ENCODE results near the gene SMCO4.
"Not testable (repeated sequence)": the region's sequence is repeated elsewhere in the genome, so short reads cannot be mapped to it uniquely, and the experiment has no call there.

The SMCO4 gene

GRCh38 chr11:93543292-93543977 lies at the start of gene SMCO4:
TSS of gene SMCO4 (minus strand) at chr11:93543391. CDS start at chr11:93479189, 64,202 bp downstream.
- no peak for DNase-seq

- no peak for DNase-seq
These were observed 48.2 kb upstream of the SMCO4 start for GRCh38 chr11:93591247-93591898.

GRCh38 chr11:93589347-93589746 lies 46.2 kb upstream of the SMCO4 start:
- DNase-seq: no peak

- DNase-seq: no peak
These were observed 44.8 kb upstream of the SMCO4 start for GRCh38 chr11:93587858-93588581.

- not testable (repeated sequence) for DNase-seq
These were observed 44.2 kb upstream of the SMCO4 start for GRCh38 chr11:93587425-93587824.

GRCh38 chr11:93585758-93586157 lies 42.6 kb upstream of the SMCO4 start:
- DNase-seq: no peak

- no peak for DNase-seq
These were observed 40.3 kb upstream of the SMCO4 start for GRCh38 chr11:93583490-93583889.

GRCh38 chr11:93579187-93579751 lies 36.1 kb upstream of the SMCO4 start:
- DNase-seq: no peak

- no peak for DNase-seq
These were observed 34.1 kb upstream of the SMCO4 start for GRCh38 chr11:93577286-93577685.

GRCh38 chr11:93576870-93577269 lies 33.7 kb upstream of the SMCO4 start:
- DNase-seq: not testable (repeated sequence)

GRCh38 chr11:93574638-93575220 lies 31.5 kb upstream of the SMCO4 start:
- no peak for DNase-seq

GRCh38 chr11:93573184-93573583 lies 30.0 kb upstream of the SMCO4 start:
- no peak for DNase-seq

GRCh38 chr11:93572621-93573020 lies 29.4 kb upstream of the SMCO4 start:
- DNase-seq: no peak

GRCh38 chr11:93572171-93572570 lies 29.0 kb upstream of the SMCO4 start:
- DNase-seq: no peak

GRCh38 chr11:93571612-93572011 lies 28.4 kb upstream of the SMCO4 start:
- DNase-seq: no peak

- DNase-seq: no peak
These were observed 27.7 kb upstream of the SMCO4 start for GRCh38 chr11:93570759-93571413.

- no peak for DNase-seq
These were observed 26.3 kb upstream of the SMCO4 start for GRCh38 chr11:93569496-93569895.

GRCh38 chr11:93568726-93569125 lies 25.5 kb upstream of the SMCO4 start:
- DNase-seq: no peak

- DNase-seq: no peak
These were observed 24.3 kb upstream of the SMCO4 start for GRCh38 chr11:93567401-93567895.

GRCh38 chr11:93564895-93565294 lies 21.7 kb upstream of the SMCO4 start:
- DNase-seq: no peak

GRCh38 chr11:93563857-93564256 lies 20.7 kb upstream of the SMCO4 start:
- DNase-seq: no peak

GRCh38 chr11:93560199-93560932 lies 17.2 kb upstream of the SMCO4 start:
- no peak for DNase-seq
